Uterus (tissue), 4 donors: ENCODE results near the gene PTPRD. TPM values are rescaled to one million over a fixed set of nuclear protein-coding genes. Genes with fewer than 3 reads are reported as not detected.

Source experiments
- DNase-seq, 2 donors: peaks; one replicate each; pipeline ENCODE4 v3.0.0-alpha.2; 2019 to 2020
- H3K27ac ChIP-seq, 2 donors: fragments of 200-600 bp; sonication (generic); 1 replicate in 1 of 2; 2 replicates in 1 of 2; pipeline ENCODE4 v1.5.1; 2016 to 2018
- H3K27me3 ChIP-seq, 2 donors: fragments of 200-600 bp; sonication (generic); one replicate each; pipeline ENCODE4 v1.5.1; 2018 to 2019; ENCODE audit warnings: control low read depth in 1 of 2
- H3K36me3 ChIP-seq, 2 donors: fragments of 200-600 bp; sonication (generic); one replicate each; pipeline ENCODE4 v1.5.1; 2019; ENCODE audit warnings: control low read depth in 1 of 2
- H3K4me1 ChIP-seq, 2 donors: fragments of 200-600 bp; sonication (generic); one replicate each; pipeline ENCODE4 v1.5.1; 2018 to 2019; ENCODE audit warnings: control low read depth in 1 of 2
- H3K4me3 ChIP-seq, 2 donors: fragments of 200-600 bp; sonication (generic); 1 replicate in 1 of 2; 2 replicates in 1 of 2; pipeline ENCODE4 v1.5.1; 2018 to 2019; ENCODE audit warnings: mild to moderate bottlenecking in 1 of 2
- H3K9me3 ChIP-seq, 2 donors: fragments of 200-600 bp; sonication (generic); one replicate each; pipeline ENCODE4 v1.5.1; 2019; ENCODE audit warnings: control low read depth in 1 of 2
- POLR2A ChIP-seq, 2 donors: fragments of 450-650 bp; IDR thresholded peaks; one replicate each; pipeline ENCODE4 v1.6.1; 2016; ENCODE audit warnings: antibody characterized with exemption in 2 of 2, mild to moderate bottlenecking in 1 of 2, moderate library complexity in 1 of 2
- intact Hi-C: fragments of 100-400 bp; cut with DNase I; formaldehyde crosslinking; loops from one replicate; pipeline ENCODE4 v1.15.1; 2023; ENCODE audit warnings: low total_unique reads
- total RNA-seq, 4 donors: library from RNA; depleted of rRNA in 3 of 4; stranded (reverse); fragments of >200 nt in 3 of 4; gene quantifications; one replicate each; pipeline versions ENCODE4 v1.1.0 to v1.2.4, GENCODE V29; 2014 to 2023
- TF ChIP-seq, protein P1 (sequence below), 4 experiments: fragments of 200-600 bp in 2 of 4; fragments of 450-650 bp in 2 of 4; sonication (generic) in 2 of 4; IDR thresholded peaks; one replicate each; pipeline ENCODE4 v1.5.1; 2016 to 2019; ENCODE audit warnings: antibody characterized with exemption in 4 of 4, mild to moderate bottlenecking in 2 of 4, moderate library complexity in 1 of 4
- donor health status: DM: yes; HTN: yes; CAD: no.

PTPRD gene
- total RNA-seq, 4 donors from 2014 or later: 1.2 to 136 (median 26.4) TPM

DNA sequence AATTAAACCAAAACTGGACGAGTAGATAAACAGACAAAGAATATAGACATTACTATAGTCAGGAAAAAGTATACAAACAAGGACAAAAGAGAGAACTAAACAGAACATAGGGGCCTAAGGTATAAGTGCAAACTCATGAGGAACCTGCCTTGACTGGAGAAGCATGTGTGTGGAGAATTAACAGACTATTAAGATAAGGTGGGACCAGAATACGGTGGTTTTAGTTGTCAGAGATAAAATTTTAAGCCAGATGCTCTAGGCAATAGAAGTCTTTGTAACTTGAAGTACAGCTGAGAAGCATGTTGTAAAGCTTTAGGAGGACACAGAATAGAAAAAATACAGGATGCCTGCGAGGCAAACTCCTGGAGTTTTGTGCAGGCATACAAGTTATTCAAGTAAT, 707.1 kb downstream of the PTPRD start:
- Histone ChIP-seq H3K27me3 (no peaks in the 10 kb centered on the region), H3K4me1 (no peaks in the 10 kb centered on the region), H3K4me3 (no peak overlapping the region), H3K27ac (no peak overlapping the region), H3K9me3 (no peaks in the 10 kb centered on the region), H3K36me3 (no peaks in the 10 kb centered on the region)
- TF ChIP-seq, protein P1, sequence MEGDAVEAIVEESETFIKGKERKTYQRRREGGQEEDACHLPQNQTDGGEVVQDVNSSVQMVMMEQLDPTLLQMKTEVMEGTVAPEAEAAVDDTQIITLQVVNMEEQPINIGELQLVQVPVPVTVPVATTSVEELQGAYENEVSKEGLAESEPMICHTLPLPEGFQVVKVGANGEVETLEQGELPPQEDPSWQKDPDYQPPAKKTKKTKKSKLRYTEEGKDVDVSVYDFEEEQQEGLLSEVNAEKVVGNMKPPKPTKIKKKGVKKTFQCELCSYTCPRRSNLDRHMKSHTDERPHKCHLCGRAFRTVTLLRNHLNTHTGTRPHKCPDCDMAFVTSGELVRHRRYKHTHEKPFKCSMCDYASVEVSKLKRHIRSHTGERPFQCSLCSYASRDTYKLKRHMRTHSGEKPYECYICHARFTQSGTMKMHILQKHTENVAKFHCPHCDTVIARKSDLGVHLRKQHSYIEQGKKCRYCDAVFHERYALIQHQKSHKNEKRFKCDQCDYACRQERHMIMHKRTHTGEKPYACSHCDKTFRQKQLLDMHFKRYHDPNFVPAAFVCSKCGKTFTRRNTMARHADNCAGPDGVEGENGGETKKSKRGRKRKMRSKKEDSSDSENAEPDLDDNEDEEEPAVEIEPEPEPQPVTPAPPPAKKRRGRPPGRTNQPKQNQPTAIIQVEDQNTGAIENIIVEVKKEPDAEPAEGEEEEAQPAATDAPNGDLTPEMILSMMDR (IDR thresholded peaks at IDR 0.05): no peak
- intact Hi-C loops: loop anchor here (10.0 kb wide), 1 partner anchor 61 kb away; no protein-coding TSS in a partner anchor
- DNase-seq: no peak

DNA sequence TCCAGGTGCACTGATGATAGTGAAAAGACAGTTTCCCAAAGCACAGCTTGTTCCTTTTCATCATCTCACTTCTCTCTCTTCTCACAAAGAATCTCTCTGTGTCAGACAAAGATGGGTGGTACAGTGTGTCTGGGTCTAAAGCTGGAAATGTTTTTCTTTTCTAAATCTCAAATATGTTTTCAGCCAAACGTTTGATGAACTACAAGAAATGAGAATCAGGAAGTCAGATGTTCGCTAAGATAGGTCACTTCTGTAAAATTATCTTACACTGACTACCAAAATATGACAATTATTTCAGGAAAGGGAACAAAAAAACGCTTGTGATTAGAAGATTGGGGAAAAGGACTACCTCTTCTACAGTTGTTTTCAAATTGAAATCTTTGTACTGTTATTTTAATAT, 708.8 kb downstream of the PTPRD start:
- H3K4me1 ChIP-seq: no peaks in the 10 kb centered on the region
- TF ChIP-seq, protein P1 (IDR thresholded peaks at IDR 0.05): no peak
- intact Hi-C loops: loop anchor here (10.0 kb wide), 1 partner anchor 59 kb away; no protein-coding TSS in a partner anchor

DNA sequence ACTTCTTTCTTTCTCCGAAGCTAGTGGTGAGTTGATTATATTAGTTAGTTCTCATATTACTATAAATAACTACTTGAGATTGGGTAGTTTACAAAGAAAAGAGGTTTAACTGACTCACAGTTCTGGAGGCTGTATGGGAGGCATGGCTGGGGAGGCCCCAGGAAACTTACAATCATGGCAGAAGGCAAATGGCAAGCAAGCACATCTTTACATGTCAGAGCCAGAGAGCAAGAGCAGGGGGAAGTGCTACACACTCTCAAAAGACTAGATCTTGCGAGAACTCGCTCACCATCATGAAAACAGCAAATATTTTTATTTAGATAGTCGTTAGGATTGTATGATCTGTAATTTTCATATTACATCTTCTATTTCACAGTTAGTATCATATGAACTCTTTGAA, 711.2 kb downstream of the PTPRD start:
- no peak for TF ChIP-seq POLR2A (IDR thresholded peaks at IDR 0.05)
- TF ChIP-seq, protein P1 (IDR thresholded peaks at IDR 0.05): no peak
- no peaks in the 10 kb centered on the region for H3K36me3 ChIP-seq
- intact Hi-C loops: loop anchor here (10.0 kb wide), 1 partner anchor 57 kb away; no protein-coding TSS in a partner anchor

More for the DNA sequence above, 708.8 kb downstream of the PTPRD start:
- no peaks in the 10 kb centered on the region for H3K9me3 ChIP-seq
- H3K27ac ChIP-seq: no peak overlapping the region
- H3K4me3 ChIP-seq: no peak overlapping the region
- H3K27me3 ChIP-seq: no peaks in the 10 kb centered on the region
- DNase-seq: no peak
- H3K36me3 ChIP-seq: no peaks in the 10 kb centered on the region

DNA sequence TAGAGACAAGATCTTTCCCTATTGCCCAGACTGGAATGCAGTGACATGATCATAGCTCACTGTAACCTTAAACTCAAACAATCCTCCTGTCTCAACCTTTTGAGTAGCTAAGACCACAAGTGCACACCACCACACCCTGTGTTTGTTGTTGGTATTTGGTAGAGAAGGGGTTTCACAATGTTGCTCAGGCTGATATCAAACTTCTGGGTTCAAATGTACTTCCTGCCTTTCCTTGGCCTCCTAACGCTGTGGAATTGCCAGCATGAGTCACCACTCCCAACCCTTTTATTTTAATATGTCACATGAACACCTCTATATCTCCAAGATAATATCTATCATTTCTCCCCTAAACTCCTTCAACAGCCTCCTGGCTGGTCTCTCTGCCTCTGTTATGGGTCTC, 719.0 kb downstream of the PTPRD start:
- Histone ChIP-seq H3K4me3 (no peak overlapping the region), H3K27ac (no peak overlapping the region), H3K36me3 (no peaks in the 10 kb centered on the region), H3K27me3 (no peaks in the 10 kb centered on the region), H3K9me3 (no peaks in the 10 kb centered on the region), H3K4me1 (no peaks in the 10 kb centered on the region)
- no peak for DNase-seq
- intact Hi-C loops: no loop called here
- TF ChIP-seq, protein P1 (IDR thresholded peaks at IDR 0.05): no peak
- no peak for TF ChIP-seq POLR2A (IDR thresholded peaks at IDR 0.05)

More for the DNA sequence above, 711.2 kb downstream of the PTPRD start:
- Histone ChIP-seq H3K4me1 (no peaks in the 10 kb centered on the region), H3K27ac (no peak overlapping the region), H3K4me3 (no peak overlapping the region), H3K27me3 (no peaks in the 10 kb centered on the region), H3K9me3 (no peaks in the 10 kb centered on the region)
- no peak for DNase-seq

DNA sequence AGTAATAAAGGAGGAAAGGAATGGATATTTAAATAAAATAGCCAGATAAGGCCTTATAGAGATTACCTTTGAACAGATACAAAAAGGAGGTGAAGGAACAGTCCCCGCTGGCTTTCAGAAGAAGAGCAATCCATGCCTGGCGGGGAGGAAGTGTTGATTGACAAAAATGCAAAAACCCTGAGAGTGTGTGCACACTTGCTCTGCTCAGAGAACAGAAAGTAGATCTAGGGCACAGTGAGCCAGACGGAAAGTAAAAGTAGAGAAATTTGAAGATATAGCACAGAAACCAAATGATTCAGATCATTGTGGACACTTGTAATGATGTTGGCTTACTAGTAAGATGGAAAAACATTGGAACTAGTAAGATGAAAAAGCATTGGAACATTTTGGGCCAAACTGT, 720.6 kb downstream of the PTPRD start:
- Histone ChIP-seq H3K36me3 (no peaks in the 10 kb centered on the region), H3K27ac (no peak overlapping the region), H3K4me1 (no peaks in the 10 kb centered on the region), H3K9me3 (no peaks in the 10 kb centered on the region), H3K27me3 (no peaks in the 10 kb centered on the region), H3K4me3 (no peak overlapping the region)
- intact Hi-C loops: no loop called here
- TF ChIP-seq, protein P1 (IDR thresholded peaks at IDR 0.05): no peak
- TF ChIP-seq POLR2A (IDR thresholded peaks at IDR 0.05): no peak
- no peak for DNase-seq
